IMR-90 (cell line): ENCODE measurements around the gene PTP4A2. TPM values are rescaled to one million over a fixed set of nuclear protein-coding genes. Genes with fewer than 3 reads are reported as not detected.

Experiments used
- ATAC-seq: fragments of 200-7000 bp; cut with Tn5 transposase; 2 replicates; pipeline ENCODE4 v1.9.1; 2020; ENCODE audit warnings: low read depth, mild to moderate bottlenecking, moderate library complexity
- BruUV-seq: library from RNA; stranded (reverse); fragments of 400-500 nt; replicated peaks from 2 replicates; lab custom pipeline; 2021; lab: Mats Ljungman, UMichigan
- CTCF ChIA-PET: fragments of 300-600 bp; formaldehyde crosslinking; extraction: SDS; loops from one replicate; lab custom pipeline; 2021; ENCODE audit warnings: antibody characterized with exemption; lab: Yijun Ruan, JAX
- POLR2A ChIA-PET: fragments of 300-600 bp; sonication (Branson Sonifier 250); formaldehyde crosslinking; loops from one replicate; lab custom pipeline; 2022; ENCODE audit warnings: antibody characterized with exemption; ENCODE audit not compliant: unreplicated experiment; lab: Charles Lee
- DNase-seq: peaks from one replicate; pipeline ENCODE4 v3.0.0; 2013
- H2AFZ ChIP-seq: replicated peaks from 2 replicates; pipeline ENCODE3; 2013; ENCODE audit warnings: low read length, mild to moderate bottlenecking; ENCODE audit not compliant: poor library complexity
- H2AK5ac ChIP-seq: 2 replicates; pipeline ENCODE4 v1.6.1; 2013; ENCODE audit warnings: low read depth, low read length, inconsistent platforms
- H2AK9ac ChIP-seq: replicated peaks from 2 replicates; pipeline ENCODE3; 2013; ENCODE audit warnings: mild to moderate bottlenecking, low read depth, low read length, moderate library complexity; ENCODE audit not compliant: poor library complexity
- H2BK120ac ChIP-seq: 2 replicates; pipeline ENCODE4 v1.6.1; 2013; ENCODE audit warnings: low read depth, low read length, inconsistent platforms
- H2BK15ac ChIP-seq: 3 replicates; pipeline ENCODE4 v1.6.1; 2013; ENCODE audit warnings: low read depth, low read length, inconsistent platforms
- H2BK20ac ChIP-seq: 2 replicates; pipeline ENCODE4 v1.6.1; 2013; ENCODE audit warnings: low read depth, mild to moderate bottlenecking, inconsistent platforms, low read length, moderate library complexity
- H2BK5ac ChIP-seq: 2 replicates; pipeline ENCODE4 v1.6.1; 2013; ENCODE audit warnings: mild to moderate bottlenecking, low read depth, low read length, inconsistent platforms; ENCODE audit not compliant: poor library complexity, severe bottlenecking
- H3K14ac ChIP-seq: replicated peaks from 2 replicates; pipeline ENCODE4 v1.6.1; 2013; ENCODE audit warnings: low read depth, low read length, inconsistent platforms
- H3K18ac ChIP-seq: 2 replicates; pipeline ENCODE4 v1.6.1; 2013; ENCODE audit warnings: low read depth, low read length, control low read depth
- H3K23ac ChIP-seq: 2 replicates; pipeline ENCODE4 v1.6.1; 2013; ENCODE audit warnings: low read depth, low read length, inconsistent platforms
- H3K27ac ChIP-seq: 2 replicates; pipeline ENCODE4 v1.5.1; 2013; ENCODE audit warnings: mild to moderate bottlenecking, control low read depth, low read length; ENCODE audit not compliant: insufficient read depth
- H3K27me3 ChIP-seq: 2 replicates; pipeline ENCODE4 v1.6.1; 2013; ENCODE audit warnings: low read length; ENCODE audit not compliant: control insufficient read depth, insufficient read depth
- H3K36me3 ChIP-seq: 2 replicates; pipeline ENCODE4 v1.6.1; 2013; ENCODE audit warnings: low read length, mixed read lengths; ENCODE audit not compliant: control insufficient read depth, insufficient read depth
- H3K4ac ChIP-seq: 2 replicates; pipeline ENCODE4 v1.6.1; 2013; ENCODE audit warnings: low read depth, low read length, inconsistent platforms
- H3K4me1 ChIP-seq: 2 replicates; pipeline ENCODE4 v1.6.1; 2013; ENCODE audit warnings: low read length, mixed read lengths; ENCODE audit not compliant: control insufficient read depth, insufficient read depth
- H3K4me2 ChIP-seq: 2 replicates; pipeline ENCODE4 v1.6.1; 2013; ENCODE audit warnings: low read depth, mild to moderate bottlenecking, control low read depth, low read length, moderate library complexity
- H3K4me3 ChIP-seq: 2 replicates; pipeline ENCODE4 v1.5.1; 2013; ENCODE audit warnings: low read depth, mild to moderate bottlenecking, control low read depth, low read length, moderate library complexity; ENCODE audit not compliant: insufficient read depth
- H3K56ac ChIP-seq: 2 replicates; pipeline ENCODE4 v1.6.1; 2013; ENCODE audit warnings: low read length, inconsistent platforms; ENCODE audit not compliant: insufficient read depth; ENCODE audit errors: extremely low read depth
- H3K79me1 ChIP-seq, 2 experiments: 2 replicates each; pipeline ENCODE4 v1.6.1; 2013; ENCODE audit warnings: low read length in 2 of 2, inconsistent platforms in 1 of 2, low read depth in 1 of 2
- H3K9ac ChIP-seq: 2 replicates; pipeline ENCODE4 v1.6.1; 2013; ENCODE audit warnings: low read depth, low read length, control low read depth
- H3K9me1 ChIP-seq: 2 replicates; pipeline ENCODE4 v1.6.1; 2013; ENCODE audit warnings: low read length, inconsistent platforms; ENCODE audit not compliant: insufficient read depth
- H3K9me3 ChIP-seq: 2 replicates; pipeline ENCODE4 v1.6.1; 2013; ENCODE audit warnings: low read length; ENCODE audit not compliant: control insufficient read depth, insufficient read depth
- H4K20me1 ChIP-seq: 2 replicates; pipeline ENCODE4 v1.6.1; 2013; ENCODE audit warnings: low read length, inconsistent platforms; ENCODE audit not compliant: insufficient read depth
- H4K5ac ChIP-seq: 2 replicates; pipeline ENCODE4 v1.6.1; 2013; ENCODE audit warnings: mild to moderate bottlenecking, low read depth, low read length, control low read depth
- H4K8ac ChIP-seq, 2 experiments: 2 replicates each; pipeline ENCODE4 v1.6.1; 2013; ENCODE audit warnings: low read depth in 2 of 2, low read length in 2 of 2, control low read depth in 1 of 2, inconsistent platforms in 1 of 2
- H4K91ac ChIP-seq: 2 replicates; pipeline ENCODE4 v1.6.1; 2013; ENCODE audit warnings: low read depth, low read length, inconsistent platforms; ENCODE audit not compliant: insufficient read depth
- BHLHE40 ChIP-seq: fragments of 150-350 bp; IDR thresholded peaks from 2 replicates; pipeline ENCODE4 v1.6.1; 2016; ENCODE audit warnings: mild to moderate bottlenecking, low read depth, low read length
- MXI1 ChIP-seq: IDR thresholded peaks from 2 replicates; pipeline ENCODE4 v1.6.1; 2012; ENCODE audit warnings: low read depth, mild to moderate bottlenecking, low read length, moderate library complexity, borderline replicate concordance
- POLR2A ChIP-seq: IDR thresholded peaks from 2 replicates; pipeline ENCODE4 v1.6.1; 2012; ENCODE audit warnings: mild to moderate bottlenecking, low read depth, low read length
- RFX5 ChIP-seq: IDR thresholded peaks from 2 replicates; pipeline ENCODE4 v1.8.0; 2012; ENCODE audit warnings: low read depth, mild to moderate bottlenecking, low read length, moderate library complexity
- SMC3 ChIP-seq: fragments of 150-350 bp; IDR thresholded peaks from 2 replicates; pipeline ENCODE4 v1.6.1; 2016; ENCODE audit warnings: low read depth, mild to moderate bottlenecking, antibody characterized with exemption, low read length, moderate library complexity
- WGBS, 2 experiments: methylation state at CpG; one replicate each; pipeline versions ENCODE4 v1.1.5 to v1.1.7; 2013; ENCODE audit warnings: missing lambda C conversion rate in 2 of 2; ENCODE audit not compliant: insufficient read length in 1 of 2; ENCODE audit errors: extremely low coverage in 2 of 2; 5-methylcytosine and 5-hydroxymethylcytosine counted together
- dilution Hi-C: fragments of 300-500 bp; cut with HindIII; formaldehyde crosslinking; loops from one replicate; pipeline ENCODE4 v1.14.3; 2018; ENCODE audit warnings: low sequenced_read_pairs; ENCODE audit not compliant: unreplicated experiment
- in situ Hi-C: fragments of 300-500 bp; cut with MboI; formaldehyde crosslinking; loops from 3 replicates; pipeline ENCODE4 v1.14.3; 2019; ENCODE audit warnings: low sequenced_read_pairs, inconsistent platforms, mixed read lengths
- intact Hi-C: fragments of 100-400 bp; cut with micrococcal nuclease; formaldehyde crosslinking; loops from 2 replicates; pipeline ENCODE4 v1.10.0; 2022
- polyA plus RNA-seq, 3 experiments: library from polyadenylated mRNA; depleted of rRNA; stranded (reverse); fragments of >200 nt; gene quantifications; 2 replicates each; pipeline ENCODE4 v1.2.3, GENCODE V29; 2012; ENCODE audit warnings: low replicate concordance in 1 of 3
- total RNA-seq: library from RNA; depleted of rRNA; stranded (reverse); fragments of >200 nt; gene quantifications from 2 replicates; pipeline ENCODE4 v1.2.3, GENCODE V29; 2012
- TF ChIP-seq, protein P1 (sequence below): conservative IDR thresholded peaks from 2 replicates; pipeline ENCODE4 v1.5.1; 2012; ENCODE audit warnings: mild to moderate bottlenecking, low read depth, low read length, improper control_type of control experiment
- TF ChIP-seq, protein P2 (sequence below): fragments of 150-350 bp; IDR thresholded peaks from 2 replicates; pipeline ENCODE4 v1.6.1; 2017; ENCODE audit warnings: mild to moderate bottlenecking, antibody characterized with exemption, low read length, low read depth

The PTP4A2 gene
- total and polyA plus RNA-seq, 2 of the 4 experiments (the other 2 are of a cell fraction) = 135 to 328 TPM

DNA sequence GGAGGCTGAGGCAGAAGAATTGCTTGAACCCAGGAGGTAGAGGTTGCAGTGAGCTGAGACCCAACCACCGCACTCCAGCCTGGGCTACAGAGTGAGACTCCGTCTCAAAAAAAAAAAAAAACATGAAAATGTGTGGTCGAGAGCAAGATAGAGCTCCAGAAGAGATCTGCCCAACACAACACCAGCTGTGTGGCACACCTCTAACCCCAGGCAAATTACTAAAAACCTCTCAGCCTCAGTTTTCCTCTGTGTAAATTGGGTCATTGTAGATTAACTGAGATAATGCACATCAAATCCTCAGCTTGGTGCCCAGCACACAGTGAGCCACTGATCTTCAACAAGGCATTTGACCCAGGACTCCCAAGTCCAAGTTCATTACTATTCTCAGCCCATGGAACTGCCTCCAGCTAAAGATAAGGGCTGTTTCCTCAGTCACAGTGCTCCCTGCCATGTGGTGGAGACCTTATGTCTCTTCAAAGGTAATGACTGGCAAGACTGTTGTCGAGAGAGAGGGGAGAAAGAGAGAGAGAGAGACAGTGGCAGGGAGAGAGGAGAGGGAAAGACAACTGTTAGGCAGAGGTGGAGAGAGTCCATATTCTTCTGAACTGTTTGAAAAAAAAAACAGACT lies 58.1 kb downstream of the PTP4A2 start (continued):
- TF ChIP-seq BHLHE40 = no peak

DNA sequence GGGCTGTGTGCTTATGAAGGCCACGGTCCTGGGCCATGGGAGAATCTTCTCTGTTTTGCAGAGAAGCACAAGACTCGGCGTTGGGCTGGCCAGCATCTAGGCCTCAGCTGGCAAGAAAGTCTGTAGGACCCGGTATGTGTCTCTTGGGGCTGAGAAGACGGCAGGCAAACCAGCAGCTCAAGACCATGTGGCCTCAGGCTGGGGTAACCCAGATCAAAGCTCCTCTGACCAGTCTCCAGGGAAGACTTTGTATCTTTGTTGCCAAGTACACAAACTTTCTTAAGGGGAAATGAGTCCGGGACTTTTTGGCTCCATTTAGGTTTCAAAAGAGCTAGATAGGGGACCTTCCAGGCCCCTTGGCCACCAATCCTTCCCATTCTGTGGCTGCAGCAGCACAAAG lies 60.1 kb downstream of the PTP4A2 start:
- Histone ChIP-seq H3K18ac (no peak overlapping the region), H3K4ac (no peak overlapping the region), H3K4me1 (peaks cover 4% of the 10 kb centered on the region), H4K5ac (no peak overlapping the region), H3K27me3 (peaks cover 2% of the 10 kb centered on the region; the same call in 1 of the 2 replicates), H3K27ac (no peak overlapping the region), H2BK5ac (no peak overlapping the region), H2BK120ac (no peak overlapping the region), H4K8ac (no peak overlapping the region), H3K4me3 (no peak overlapping the region), H3K56ac (no peak overlapping the region), H3K23ac (no peak overlapping the region), H3K79me1 (no peaks in the 10 kb centered on the region), H3K4me2 (no peak overlapping the region), H4K91ac (no peak overlapping the region), H3K9ac (no peak overlapping the region), H2AK9ac (no peak overlapping the region), H3K9me3 (no peaks in the 10 kb centered on the region), H3K36me3 (no peaks in the 10 kb centered on the region), H2AFZ (no peak overlapping the region), H2AK5ac (no peak overlapping the region), H2BK15ac (no peak overlapping the region), H3K14ac (no peak overlapping the region), H4K20me1 (no peaks in the 10 kb centered on the region), H3K9me1 (peaks cover 4% of the 10 kb centered on the region; the same call in 1 of the 2 replicates), H2BK20ac (no peak overlapping the region)
- intact Hi-C loops (loop anchor here (10.0 kb wide), 1 partner anchor 53 kb away; no protein-coding TSS in a partner anchor), in situ Hi-C loops (loop anchor here (25.0 kb wide), 1 partner anchor 109 kb away; no protein-coding TSS in a partner anchor), dilution Hi-C loops (no loop called here)
- no peak for DNase-seq
- no peak for TF ChIP-seq RFX5
- TF ChIP-seq MXI1 = no peak
- no peak for TF ChIP-seq SMC3
- TF ChIP-seq, protein P1, sequence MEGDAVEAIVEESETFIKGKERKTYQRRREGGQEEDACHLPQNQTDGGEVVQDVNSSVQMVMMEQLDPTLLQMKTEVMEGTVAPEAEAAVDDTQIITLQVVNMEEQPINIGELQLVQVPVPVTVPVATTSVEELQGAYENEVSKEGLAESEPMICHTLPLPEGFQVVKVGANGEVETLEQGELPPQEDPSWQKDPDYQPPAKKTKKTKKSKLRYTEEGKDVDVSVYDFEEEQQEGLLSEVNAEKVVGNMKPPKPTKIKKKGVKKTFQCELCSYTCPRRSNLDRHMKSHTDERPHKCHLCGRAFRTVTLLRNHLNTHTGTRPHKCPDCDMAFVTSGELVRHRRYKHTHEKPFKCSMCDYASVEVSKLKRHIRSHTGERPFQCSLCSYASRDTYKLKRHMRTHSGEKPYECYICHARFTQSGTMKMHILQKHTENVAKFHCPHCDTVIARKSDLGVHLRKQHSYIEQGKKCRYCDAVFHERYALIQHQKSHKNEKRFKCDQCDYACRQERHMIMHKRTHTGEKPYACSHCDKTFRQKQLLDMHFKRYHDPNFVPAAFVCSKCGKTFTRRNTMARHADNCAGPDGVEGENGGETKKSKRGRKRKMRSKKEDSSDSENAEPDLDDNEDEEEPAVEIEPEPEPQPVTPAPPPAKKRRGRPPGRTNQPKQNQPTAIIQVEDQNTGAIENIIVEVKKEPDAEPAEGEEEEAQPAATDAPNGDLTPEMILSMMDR = no peak
- no peak for TF ChIP-seq POLR2A
- TF ChIP-seq, protein P2, sequence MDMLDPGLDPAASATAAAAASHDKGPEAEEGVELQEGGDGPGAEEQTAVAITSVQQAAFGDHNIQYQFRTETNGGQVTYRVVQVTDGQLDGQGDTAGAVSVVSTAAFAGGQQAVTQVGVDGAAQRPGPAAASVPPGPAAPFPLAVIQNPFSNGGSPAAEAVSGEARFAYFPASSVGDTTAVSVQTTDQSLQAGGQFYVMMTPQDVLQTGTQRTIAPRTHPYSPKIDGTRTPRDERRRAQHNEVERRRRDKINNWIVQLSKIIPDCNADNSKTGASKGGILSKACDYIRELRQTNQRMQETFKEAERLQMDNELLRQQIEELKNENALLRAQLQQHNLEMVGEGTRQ = no peak
- no CpG with 5 or more reads among the region's 6 CpGs for WGBS, 2 experiments
- CTCF ChIA-PET = interaction anchor here (0.7 to 1.4 kb wide), 2 partner anchors 56 to 86 kb away, joined by 3 to 4 read pairs; no protein-coding TSS in a partner anchor
- no TSS peak for BruUV-seq
- ATAC-seq = no peak
- POLR2A ChIA-PET = no interaction called here
